ENCODE data around the gene FAM98C.

The FAM98C gene

GRCh38 chr19:38455031-38455430 is 52.1 kb downstream of the FAM98C start:
- H3K4me2 ChIP-seq (ENCODE audit: low read depth, low read length) = no peak overlapping the region
- no peaks in the 10 kb centered on the region for H3K36me3 ChIP-seq (replicated peaks; ENCODE audit: insufficient read depth, low read length)
- peaks cover 57% of the 10 kb centered on the region for H3K27me3 ChIP-seq (replicated peaks; ENCODE audit: insufficient read depth, low read length)
- no peaks in the 10 kb centered on the region for H4K20me1 ChIP-seq (ENCODE audit: insufficient read depth, low read length)
- no peak overlapping the region for H3K27ac ChIP-seq (ENCODE audit: low read length)
- no peak for DNase-seq
- H3K9ac ChIP-seq (ENCODE audit: low read length) = no peak overlapping the region
- H3K9me3 ChIP-seq (replicated peaks; ENCODE audit: insufficient read depth, low read length) = no peaks in the 10 kb centered on the region
- H3K4me3 ChIP-seq (ENCODE audit: low read length) = no peak overlapping the region
- no peak overlapping the region for H2AFZ ChIP-seq (ENCODE audit: low read length)
- TF ChIP-seq EZH2 (optimal IDR thresholded peaks at IDR 0.05; ENCODE audit: low read depth, low read length) = no peak
- TF ChIP-seq EZH2phosphoT487 (IDR thresholded peaks at IDR 0.05; ENCODE audit: low read length) = no peak
- TF ChIP-seq CTCF (IDR thresholded peaks at IDR 0.05; ENCODE audit: low read length) = no peak
- H3F3A ChIP-seq (ENCODE audit: insufficient read depth, low read length) = no peaks in the 10 kb centered on the region
- H3K79me2 ChIP-seq (ENCODE audit: low read length) = no peaks in the 10 kb centered on the region
- H3K4me1 ChIP-seq (ENCODE audit: low read length) = no peaks in the 10 kb centered on the region
- no peaks in the 10 kb centered on the region for H3K9me2 ChIP-seq (replicated peaks; ENCODE audit: insufficient read depth, low read length)

- no peaks in the 10 kb centered on the region for H4K20me1 ChIP-seq (ENCODE audit: insufficient read depth, low read length)
- H3K9me2 ChIP-seq (replicated peaks; ENCODE audit: insufficient read depth, low read length) = no peaks in the 10 kb centered on the region
- no peaks in the 10 kb centered on the region for H3K36me3 ChIP-seq (replicated peaks; ENCODE audit: insufficient read depth, low read length)
- H3K27ac ChIP-seq (ENCODE audit: low read length) = no peak overlapping the region
- H3K4me1 ChIP-seq (ENCODE audit: low read length) = no peaks in the 10 kb centered on the region
- no peak overlapping the region for H3K9ac ChIP-seq (ENCODE audit: low read length)
- H3K27me3 ChIP-seq (replicated peaks; ENCODE audit: insufficient read depth, low read length) = peaks cover 54% of the 10 kb centered on the region
- no peak for DNase-seq
- TF ChIP-seq EZH2 (optimal IDR thresholded peaks at IDR 0.05; ENCODE audit: low read depth, low read length) (no peak), EZH2phosphoT487 (IDR thresholded peaks at IDR 0.05; ENCODE audit: low read length) (no peak), CTCF (IDR thresholded peaks at IDR 0.05; ENCODE audit: low read length) (no peak)
- H3K4me3 ChIP-seq (ENCODE audit: low read length) = no peak overlapping the region
- no peak overlapping the region for H2AFZ ChIP-seq (ENCODE audit: low read length)
- no peaks in the 10 kb centered on the region for H3K9me3 ChIP-seq (replicated peaks; ENCODE audit: insufficient read depth, low read length)
- H3K79me2 ChIP-seq (ENCODE audit: low read length) = no peaks in the 10 kb centered on the region
- H3F3A ChIP-seq (ENCODE audit: insufficient read depth, low read length) = no peaks in the 10 kb centered on the region
- no peak overlapping the region for H3K4me2 ChIP-seq (ENCODE audit: low read depth, low read length)
These were observed 54.3 kb downstream of the FAM98C start for GRCh38 chr19:38457202-38457601.

GRCh38 chr19:38457690-38458405 is 55.0 kb downstream of the FAM98C start:
- no peak overlapping the region for H3K27ac ChIP-seq (ENCODE audit: low read length)
- no peaks in the 10 kb centered on the region for H3K36me3 ChIP-seq (replicated peaks; ENCODE audit: insufficient read depth, low read length)
- H3K79me2 ChIP-seq (ENCODE audit: low read length) = no peaks in the 10 kb centered on the region
- H3K9me2 ChIP-seq (replicated peaks; ENCODE audit: insufficient read depth, low read length) = no peaks in the 10 kb centered on the region
- no peak overlapping the region for H3K9ac ChIP-seq (ENCODE audit: low read length)
- no peak overlapping the region for H2AFZ ChIP-seq (ENCODE audit: low read length)
- H3K4me3 ChIP-seq (ENCODE audit: low read length) = no peak overlapping the region
- no peaks in the 10 kb centered on the region for H3K4me1 ChIP-seq (ENCODE audit: low read length)
- H3K9me3 ChIP-seq (replicated peaks; ENCODE audit: insufficient read depth, low read length) = no peaks in the 10 kb centered on the region
- DNase-seq = no peak
- peaks cover 57% of the 10 kb centered on the region for H3K27me3 ChIP-seq (replicated peaks; ENCODE audit: insufficient read depth, low read length)
- H4K20me1 ChIP-seq (ENCODE audit: insufficient read depth, low read length) = no peaks in the 10 kb centered on the region
- no peaks in the 10 kb centered on the region for H3F3A ChIP-seq (ENCODE audit: insufficient read depth, low read length)
- TF ChIP-seq CTCF (IDR thresholded peaks at IDR 0.05; ENCODE audit: low read length) = no peak
- TF ChIP-seq EZH2 (optimal IDR thresholded peaks at IDR 0.05; ENCODE audit: low read depth, low read length) = no peak
- TF ChIP-seq EZH2phosphoT487 (IDR thresholded peaks at IDR 0.05; ENCODE audit: low read length) = no peak
- H3K4me2 ChIP-seq (ENCODE audit: low read depth, low read length) = no peak overlapping the region

All from MM.1S (cell line).